ENCODE results near the gene C2CD2. TPM values are rescaled to one million over a fixed set of nuclear protein-coding genes. Genes with fewer than 3 reads are reported as not detected.
"Not testable (repeated sequence)": the region's sequence is repeated elsewhere in the genome, so short reads cannot be mapped to it uniquely, and the experiment has no call there.

Gene C2CD2
- total and polyA plus RNA-seq, 2 of the 8 experiments (the other 6 are each of a cell fraction or from before 2014, with no cell fraction given), result 10.4 to 13.0 TPM

GRCh38 chr21:41959697-41960096 is 5.9 kb upstream of the C2CD2 start:
- H2BK15ac ChIP-seq (ENCODE audit: low read length); H2BK20ac ChIP-seq (ENCODE audit: low read length); DNase-seq (ENCODE audit: low read depth in 1 of 2, low spot score in 2 of 2); H2AK5ac ChIP-seq (ENCODE audit: low read depth, low read length); H3K23ac ChIP-seq (ENCODE audit: insufficient read length); H4K91ac ChIP-seq (replicated peaks; ENCODE audit: insufficient read length, low read length); H2AFZ ChIP-seq (ENCODE audit: low read length); H3K79me2 ChIP-seq (ENCODE audit: control insufficient read depth in 1 of 2, insufficient read depth in 2 of 2, low read length in 2 of 2); H3K36me3 ChIP-seq (ENCODE audit: control insufficient read depth in 2 of 4, insufficient read depth in 4 of 4, low read length in 3 of 4); H2BK5ac ChIP-seq (ENCODE audit: low read depth, low read length); H3K4me2 ChIP-seq (ENCODE audit: insufficient read depth in 1 of 2, low read depth in 2 of 2, low read length in 2 of 2); H3K4ac ChIP-seq (replicated peaks; ENCODE audit: insufficient read length, low read depth, low read length); H3K56ac ChIP-seq (replicated peaks; ENCODE audit: insufficient read length, low read depth, low read length); H4K8ac ChIP-seq (ENCODE audit: extremely low read depth, insufficient read depth, low read length); H3K18ac ChIP-seq (ENCODE audit: extremely low read depth, low read length); H3K27ac ChIP-seq (ENCODE audit: low read depth, low read length); H3K9me3 ChIP-seq (ENCODE audit: insufficient read depth in 2 of 2, low read depth in 1 of 2, low read length in 1 of 2); H4K5ac ChIP-seq (ENCODE audit: insufficient read length, low read depth, low read length); H4K20me1 ChIP-seq (replicated peaks in 1 of 2; ENCODE audit: control insufficient read depth in 1 of 2, insufficient read depth in 2 of 2, low read length in 2 of 2); H3K9ac ChIP-seq (replicated peaks in 1 of 4; ENCODE audit: extremely low read depth in 1 of 4, low read depth in 3 of 4, low read length in 3 of 4); H3K4me1 ChIP-seq (replicated peaks in 1 of 4; ENCODE audit: control insufficient read depth in 3 of 4, insufficient read depth in 4 of 4, low read length in 3 of 4); H3K23me2 ChIP-seq (ENCODE audit: low read depth, low read length); H3K79me1 ChIP-seq (ENCODE audit: low read depth, low read length); H3K14ac ChIP-seq (ENCODE audit: insufficient read length); H3K4me3 ChIP-seq (ENCODE audit: extremely low read depth in 1 of 4, insufficient read depth in 2 of 4, low read depth in 3 of 4, low read length in 4 of 4); H3K27me3 ChIP-seq (replicated peaks in 1 of 4; ENCODE audit: control insufficient read depth in 3 of 4, extremely low read depth in 1 of 4, insufficient read depth in 3 of 4, low read length in 3 of 4); H2BK12ac ChIP-seq (ENCODE audit: low read depth, low read length); H2BK120ac ChIP-seq (replicated peaks; ENCODE audit: low read depth, low read length); FAIRE-seq: not testable (repeated sequence)
- CTCF ChIA-PET (ENCODE audit: partially characterized antibody), result interaction anchor here (1.7 to 2.6 kb wide), 2 partner anchors 21 to 158 kb away, joined by 5 to 8 read pairs; no protein-coding TSS in a partner anchor
- 94% methylated on average over 11 of the region's 11 CpGs; no CpG with 5 or more reads in 1 of the 2 experiments for WGBS, 2 experiments (ENCODE audit: extremely low coverage in 1 of 2, insufficient coverage in 1 of 2, insufficient read length in 1 of 2, insufficient replicate concordance in 2 of 2, low coverage in 1 of 2, low lambda C conversion rate in 2 of 2, missing lambda C conversion rate in 1 of 2)
- POLR2A ChIA-PET (ENCODE audit: partially characterized antibody), result interaction anchor here (2.1 kb wide), 1 partner anchor 80 kb away, joined by 10 read pairs; the partner anchor contains the start of gene PRDM15
